ENCODE results near the gene LYSET. TPM values are rescaled to one million over a fixed set of nuclear protein-coding genes. Genes with fewer than 3 reads are reported as not detected.
"Not testable (repeated sequence)": the region's sequence is repeated elsewhere in the genome, so short reads cannot be mapped to it uniquely, and the experiment has no call there.

Gene LYSET, protein sequence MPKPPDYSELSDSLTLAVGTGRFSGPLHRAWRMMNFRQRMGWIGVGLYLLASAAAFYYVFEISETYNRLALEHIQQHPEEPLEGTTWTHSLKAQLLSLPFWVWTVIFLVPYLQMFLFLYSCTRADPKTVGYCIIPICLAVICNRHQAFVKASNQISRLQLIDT
- polyA plus RNA-seq (2013, experiment 1 of 2) = 34.4 TPM
- 34.8 TPM for polyA plus RNA-seq (2013, experiment 2 of 2)

DNA sequence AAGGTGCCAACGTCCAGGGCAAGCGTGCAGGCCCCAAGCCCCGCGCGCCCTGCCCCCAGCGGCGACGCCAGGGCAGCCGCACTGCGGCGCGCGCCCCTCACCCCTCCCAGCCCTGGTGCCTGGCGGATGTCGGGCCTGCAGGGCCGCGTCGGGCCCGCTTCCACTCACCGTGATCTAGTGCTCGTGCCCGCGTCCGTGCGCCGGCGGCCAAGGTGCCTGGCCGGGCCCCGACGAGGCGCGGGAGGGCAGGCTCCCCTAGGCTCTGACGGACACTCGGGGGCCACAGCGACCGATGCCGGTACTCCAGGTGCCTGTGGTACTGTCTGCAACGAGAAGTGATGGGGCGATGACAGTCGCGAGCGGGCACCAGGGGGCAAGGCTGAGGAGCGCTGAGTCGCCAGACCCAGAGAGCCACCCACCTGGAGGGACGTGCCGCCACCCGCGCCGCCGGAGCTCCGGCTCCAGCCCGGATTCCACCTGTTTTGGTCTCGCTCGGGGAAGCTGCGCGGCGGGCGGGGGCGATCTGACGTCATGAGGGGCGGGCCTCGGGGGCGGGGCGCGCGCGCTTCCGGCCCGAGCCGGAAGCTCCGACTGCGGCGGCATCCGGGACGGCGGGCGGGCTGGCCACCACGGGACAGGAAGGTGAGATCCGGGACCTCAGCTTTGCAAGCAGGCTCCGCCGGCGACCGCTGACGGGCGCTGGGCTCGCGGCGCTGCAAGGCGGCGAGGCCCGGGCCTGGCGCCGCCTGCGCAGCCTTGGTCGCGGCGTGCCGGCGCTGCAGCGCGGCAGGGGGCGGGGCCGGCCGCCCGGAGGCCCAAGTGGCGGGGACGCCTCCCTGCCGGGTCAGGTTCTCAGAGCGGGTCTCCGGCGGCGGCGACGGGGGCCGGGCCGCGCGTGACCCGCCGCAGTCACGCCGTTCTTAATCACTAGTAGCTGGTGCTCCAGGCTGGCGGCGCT is at the start of gene LYSET, which contains the start of gene MOAP1:
LYSET (plus strand) TSS at position 927 of the 958 bp plus-strand sequence. CDS start 89 bp downstream, outside the sequence.
MOAP1 (minus strand) TSS at position 507 of the 958 bp plus-strand sequence. CDS start 655 bp downstream, outside the sequence.
- Histone ChIP-seq H3K23ac (ENCODE audit: low read depth, low read length, poor library complexity) (peak within 1 kb of the TSS; percentile 95), H3K79me1 (ENCODE audit: low read depth, low read length) (peaks cover 3% of the 10 kb centered on the region), H4K8ac (ENCODE audit: low read depth, low read length) (no peak within 1 kb of the TSS), H3K4me3 (ENCODE audit: low read length in 2 of 2) (peak within 1 kb of the TSS; percentile 97 to 100), H3K4me2 (ENCODE audit: insufficient read depth, low read length, poor library complexity, severe bottlenecking) (peak within 1 kb of the TSS; percentile 75), H4K91ac (ENCODE audit: low read depth, low read length, poor library complexity) (peak within 1 kb of the TSS; percentile 70), H3K14ac (ENCODE audit: low read length) (no peak within 1 kb of the TSS), H2BK120ac (ENCODE audit: low read depth, low read length) (no peak within 1 kb of the TSS), H3K18ac (ENCODE audit: low read length) (peak within 1 kb of the TSS; percentile 95), H2AFZ (ENCODE audit: low read length) (peak within 1 kb of the TSS; percentile 100), H3K9me3 (replicated peaks in 1 of 2; ENCODE audit: control insufficient read depth in 2 of 2, insufficient read depth in 1 of 2, low read depth in 1 of 2, low read length in 2 of 2) (no peaks in the 10 kb centered on the region), H2BK5ac (ENCODE audit: low read length) (no peak within 1 kb of the TSS), H3K36me3 (replicated peaks in 1 of 2; ENCODE audit: control insufficient read depth in 2 of 2, insufficient read depth in 2 of 2, low read length in 2 of 2) (peaks cover 6 to 61% of the 10 kb centered on the region in 2 donors), H3K4me1 (ENCODE audit: control insufficient read depth in 2 of 2, insufficient read depth in 1 of 2, low read depth in 1 of 2, low read length in 2 of 2) (peaks cover 3 to 5% of the 10 kb centered on the region in 2 donors), H2BK15ac (ENCODE audit: low read length) (peak within 1 kb of the TSS; percentile 81), H3K4ac (ENCODE audit: low read length) (peak within 1 kb of the TSS; percentile 23), H3K27ac (replicated peaks; ENCODE audit: low read length) (peak within 1 kb of the TSS; percentile 98), H2BK12ac (ENCODE audit: low read length) (no peak within 1 kb of the TSS), H2AK5ac (ENCODE audit: low read depth, low read length) (no peak within 1 kb of the TSS), H3K27me3 (ENCODE audit: control insufficient read depth in 3 of 3, insufficient read depth in 3 of 3, low read depth in 1 of 3, low read length in 3 of 3) (no peaks in the 10 kb centered on the region), H3K9ac (ENCODE audit: low read depth, low read length, poor library complexity) (peak within 1 kb of the TSS; percentile 99)
- peak; percentile 87 for DNase-seq (ENCODE audit: low spot score)
- no CpG with 5 or more reads among the region's 124 CpGs for WGBS, 2 donors (ENCODE audit: extremely low coverage in 2 of 2, insufficient read length in 2 of 2, insufficient replicate concordance in 1 of 2)

DNA sequence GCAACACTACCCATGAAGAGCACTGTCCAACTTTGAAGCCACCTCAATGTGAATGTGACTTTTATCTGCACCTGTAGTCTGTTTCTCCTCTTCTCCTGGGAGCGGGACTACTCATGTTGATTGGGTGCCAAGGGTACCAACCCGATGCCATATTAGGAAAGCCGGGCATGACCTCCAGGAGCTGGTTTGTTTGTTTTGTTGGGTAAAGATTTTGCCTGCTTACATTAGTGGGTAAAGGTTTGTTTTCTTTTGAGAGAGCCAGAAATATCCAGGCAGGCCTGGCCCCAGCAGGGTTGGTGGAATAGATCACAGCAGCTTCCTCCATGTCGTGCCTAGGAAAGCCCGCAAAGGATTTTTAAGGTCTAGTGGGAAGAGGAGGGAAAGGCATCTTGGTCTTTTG is 49.7 kb upstream of the LYSET start:
- Histone ChIP-seq H4K8ac (ENCODE audit: low read depth, low read length) (no peak overlapping the region), H2BK12ac (ENCODE audit: low read length) (no peak overlapping the region), H3K18ac (ENCODE audit: low read length) (no peak overlapping the region), H4K91ac (ENCODE audit: low read depth, low read length, poor library complexity) (no peak overlapping the region), H2AFZ (ENCODE audit: low read length) (peak overlapping the region; percentile 60), H3K79me1 (ENCODE audit: low read depth, low read length) (no peaks in the 10 kb centered on the region), H3K14ac (ENCODE audit: low read length) (no peak overlapping the region), H2BK120ac (ENCODE audit: low read depth, low read length) (no peak overlapping the region), H2AK5ac (ENCODE audit: low read depth, low read length) (no peak overlapping the region), H3K9ac (ENCODE audit: low read depth, low read length, poor library complexity) (no peak overlapping the region), H2BK15ac (ENCODE audit: low read length) (no peak overlapping the region), H3K4me1 (ENCODE audit: control insufficient read depth in 2 of 2, insufficient read depth in 1 of 2, low read depth in 1 of 2, low read length in 2 of 2) (peaks cover 0 to 9% of the 10 kb centered on the region in 2 donors), H3K4me2 (ENCODE audit: insufficient read depth, low read length, poor library complexity, severe bottlenecking) (no peak overlapping the region), H3K23ac (ENCODE audit: low read depth, low read length, poor library complexity) (no peak overlapping the region), H3K4me3 (ENCODE audit: low read length in 2 of 2) (no peak overlapping the region), H2BK5ac (ENCODE audit: low read length) (no peak overlapping the region), H3K27ac (replicated peaks; ENCODE audit: low read length) (no peak overlapping the region), H3K4ac (ENCODE audit: low read length) (no peak overlapping the region), H3K36me3 (replicated peaks in 1 of 2; ENCODE audit: control insufficient read depth in 2 of 2, insufficient read depth in 2 of 2, low read length in 2 of 2) (no peaks in the 10 kb centered on the region), H3K27me3 (ENCODE audit: control insufficient read depth in 3 of 3, insufficient read depth in 3 of 3, low read depth in 1 of 3, low read length in 3 of 3) (no peaks in the 10 kb centered on the region), H3K9me3 (replicated peaks in 1 of 2; ENCODE audit: control insufficient read depth in 2 of 2, insufficient read depth in 1 of 2, low read depth in 1 of 2, low read length in 2 of 2) (no peaks in the 10 kb centered on the region)
- DNase-seq (ENCODE audit: low spot score) = no peak
- WGBS, 2 donors (ENCODE audit: extremely low coverage in 2 of 2, insufficient read length in 2 of 2, insufficient replicate concordance in 1 of 2) = no CpG with 5 or more reads among the region's 5 CpGs

DNA sequence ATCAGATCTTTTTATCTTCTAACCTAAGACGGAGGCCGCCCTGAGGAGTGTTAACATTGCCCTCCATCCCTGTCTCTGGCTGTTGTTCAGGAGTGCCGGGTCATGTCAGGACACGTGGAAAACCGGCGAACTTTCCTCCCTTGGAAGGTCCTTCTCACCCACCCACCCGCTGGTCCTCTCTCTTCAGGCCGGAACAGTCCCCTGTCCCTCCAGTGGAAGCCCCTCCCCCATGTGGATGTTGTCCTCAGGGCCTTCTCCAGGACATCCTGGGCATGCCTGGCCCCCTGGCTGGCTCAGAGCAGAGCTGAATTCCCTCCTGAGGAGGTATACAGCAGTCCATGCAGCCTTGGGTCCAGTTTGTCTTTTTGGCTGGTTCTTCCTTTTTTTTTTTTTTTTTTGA is 49.1 kb upstream of the LYSET start:
- WGBS, 2 donors (ENCODE audit: extremely low coverage in 2 of 2, insufficient read length in 2 of 2, insufficient replicate concordance in 1 of 2) = no CpG with 5 or more reads among the region's 8 CpGs
- Histone ChIP-seq H3K9me3 (replicated peaks in 1 of 2; ENCODE audit: control insufficient read depth in 2 of 2, insufficient read depth in 1 of 2, low read depth in 1 of 2, low read length in 2 of 2) (no peaks in the 10 kb centered on the region), H3K14ac (ENCODE audit: low read length) (no peak overlapping the region), H3K4ac (ENCODE audit: low read length) (no peak overlapping the region), H3K79me1 (ENCODE audit: low read depth, low read length) (no peaks in the 10 kb centered on the region), H2BK15ac (ENCODE audit: low read length) (no peak overlapping the region), H3K27ac (replicated peaks; ENCODE audit: low read length) (no peak overlapping the region), H3K18ac (ENCODE audit: low read length) (peak overlapping the region; percentile 80), H3K36me3 (replicated peaks in 1 of 2; ENCODE audit: control insufficient read depth in 2 of 2, insufficient read depth in 2 of 2, low read length in 2 of 2) (no peaks in the 10 kb centered on the region), H3K4me1 (ENCODE audit: control insufficient read depth in 2 of 2, insufficient read depth in 1 of 2, low read depth in 1 of 2, low read length in 2 of 2) (peaks cover 0 to 9% of the 10 kb centered on the region in 2 donors), H4K8ac (ENCODE audit: low read depth, low read length) (no peak overlapping the region), H3K23ac (ENCODE audit: low read depth, low read length, poor library complexity) (no peak overlapping the region), H2BK12ac (ENCODE audit: low read length) (no peak overlapping the region), H4K91ac (ENCODE audit: low read depth, low read length, poor library complexity) (no peak overlapping the region), H3K4me2 (ENCODE audit: insufficient read depth, low read length, poor library complexity, severe bottlenecking) (no peak overlapping the region), H3K4me3 (ENCODE audit: low read length in 2 of 2) (no peak overlapping the region), H3K9ac (ENCODE audit: low read depth, low read length, poor library complexity) (no peak overlapping the region), H2AFZ (ENCODE audit: low read length) (peak overlapping the region; percentile 60), H3K27me3 (ENCODE audit: control insufficient read depth in 3 of 3, insufficient read depth in 3 of 3, low read depth in 1 of 3, low read length in 3 of 3) (no peaks in the 10 kb centered on the region), H2BK120ac (ENCODE audit: low read depth, low read length) (no peak overlapping the region), H2AK5ac (ENCODE audit: low read depth, low read length) (peak overlapping the region; percentile 25), H2BK5ac (ENCODE audit: low read length) (no peak overlapping the region)
- DNase-seq (ENCODE audit: low spot score) = no peak

DNA sequence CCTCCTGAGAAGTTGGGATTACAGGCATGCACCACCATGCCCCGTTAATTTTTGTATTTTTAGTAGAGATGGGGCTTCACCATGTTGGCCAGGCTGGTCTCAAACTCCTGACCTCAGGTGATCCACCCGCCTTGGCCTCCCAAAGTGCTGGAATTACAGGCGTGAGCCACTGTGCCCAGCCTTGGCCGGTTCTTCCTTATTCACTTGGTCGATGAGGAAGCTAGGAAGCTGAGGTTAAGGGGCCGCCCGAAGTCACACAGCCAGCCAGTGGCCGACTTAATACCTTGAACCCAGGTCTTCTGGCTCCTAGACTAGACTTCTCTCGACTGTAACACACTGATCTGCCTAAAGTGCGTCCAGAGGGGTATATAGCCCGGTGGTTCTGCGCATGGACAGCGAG is 48.6 kb upstream of the LYSET start:
- not testable (repeated sequence) for H3K36me3 ChIP-seq (replicated peaks in 1 of 2; ENCODE audit: control insufficient read depth in 2 of 2, insufficient read depth in 2 of 2, low read length in 2 of 2); H3K27me3 ChIP-seq (ENCODE audit: control insufficient read depth in 3 of 3, insufficient read depth in 3 of 3, low read depth in 1 of 3, low read length in 3 of 3); H3K4me2 ChIP-seq (ENCODE audit: insufficient read depth, low read length, poor library complexity, severe bottlenecking); H2BK5ac ChIP-seq (ENCODE audit: low read length); H4K8ac ChIP-seq (ENCODE audit: low read depth, low read length); H3K4me1 ChIP-seq (ENCODE audit: control insufficient read depth in 2 of 2, insufficient read depth in 1 of 2, low read depth in 1 of 2, low read length in 2 of 2); H3K23ac ChIP-seq (ENCODE audit: low read depth, low read length, poor library complexity); H2AK5ac ChIP-seq (ENCODE audit: low read depth, low read length); H3K79me1 ChIP-seq (ENCODE audit: low read depth, low read length); H2AFZ ChIP-seq (ENCODE audit: low read length); H3K9ac ChIP-seq (ENCODE audit: low read depth, low read length, poor library complexity); H3K4me3 ChIP-seq (ENCODE audit: low read length in 2 of 2); H3K4ac ChIP-seq (ENCODE audit: low read length); H3K9me3 ChIP-seq (replicated peaks in 1 of 2; ENCODE audit: control insufficient read depth in 2 of 2, insufficient read depth in 1 of 2, low read depth in 1 of 2, low read length in 2 of 2); H2BK12ac ChIP-seq (ENCODE audit: low read length); DNase-seq (ENCODE audit: low spot score); H3K14ac ChIP-seq (ENCODE audit: low read length); H2BK15ac ChIP-seq (ENCODE audit: low read length); H3K27ac ChIP-seq (replicated peaks; ENCODE audit: low read length); H2BK120ac ChIP-seq (ENCODE audit: low read depth, low read length); H4K91ac ChIP-seq (ENCODE audit: low read depth, low read length, poor library complexity); H3K18ac ChIP-seq (ENCODE audit: low read length)
- no CpG with 5 or more reads among the region's 13 CpGs for WGBS, 2 donors (ENCODE audit: extremely low coverage in 2 of 2, insufficient read length in 2 of 2, insufficient replicate concordance in 1 of 2)

Measured in neuronal stem cell (in vitro differentiated cells).